K562 (cell line): ENCODE data around the gene BRSK1. TPM values are rescaled to one million over a fixed set of nuclear protein-coding genes. Genes with fewer than 3 reads are reported as not detected.

ENCODE experiments used
- ATAC-seq: fragments of 200-7000 bp; cut with Tn5 transposase; 3 replicates; pipeline ENCODE4 v1.9.1; 2020; ENCODE audit warnings: moderate library complexity
- BruUV-seq: library from RNA; stranded (reverse); fragments of 400-500 nt; replicated peaks from 2 replicates; lab custom pipeline; 2021; lab: Mats Ljungman, UMichigan
- CTCF ChIA-PET: fragments of 300-600 bp; formaldehyde crosslinking; extraction: SDS; loops from one replicate; lab custom pipeline; 2021; ENCODE audit warnings: low intra/inter-chr PET ratio; lab: Yijun Ruan, JAX
- POLR2A ChIA-PET: fragments of 300-600, 350-650 bp; sonication (Branson Sonifier 250); formaldehyde crosslinking; extraction: SDS; loops from one replicate; lab custom pipeline; 2021; ENCODE audit warnings: antibody characterized with exemption, inconsistent platforms; lab: Yijun Ruan, JAX
- DNase-seq, 4 experiments: peaks; one replicate each; pipeline versions ENCODE4 v3.0.0 to v3.0.0-alpha.2; 2011 to 2018; ENCODE audit warnings: low spot score in 3 of 4, mixed read lengths in 3 of 4; ENCODE audit errors: extremely low read depth in 1 of 4
- FAIRE-seq: peaks from 2 replicates; lab custom pipeline; 2011; peaks lifted over from hg19 to GRCh38; lab: Jason Lieb, UNC
- H2AFZ ChIP-seq: 2 replicates; pipeline ENCODE4 v1.6.0; 2011; ENCODE audit warnings: low read depth, low read length, control low read depth, inconsistent platforms
- H3K27ac ChIP-seq: fragments of 200-600 bp; 3 replicates; pipeline ENCODE4 v1.8.0; 2011; ENCODE audit warnings: low read depth, mild to moderate bottlenecking, control low read depth, inconsistent platforms, low read length, moderate library complexity, mixed read lengths; ENCODE audit errors: extremely low read depth
- H3K27me3 ChIP-seq, 2 experiments: fragments of 300-600 bp in 1 of 2; 2 replicates in 1 of 2; 3 replicates in 1 of 2; pipeline versions ENCODE4 v1.6.0 to v1.8.0; 2011; ENCODE audit warnings: inconsistent platforms in 2 of 2, low read length in 2 of 2, mild to moderate bottlenecking in 1 of 2, mixed read lengths in 1 of 2, moderate library complexity in 1 of 2; ENCODE audit not compliant: control insufficient read depth in 2 of 2, insufficient read depth in 2 of 2
- H3K36me3 ChIP-seq: fragments of 300-600 bp; 3 replicates; pipeline ENCODE4 v1.8.0; 2011; ENCODE audit warnings: mild to moderate bottlenecking, low read length, inconsistent platforms; ENCODE audit not compliant: control insufficient read depth, insufficient read depth
- H3K4me1 ChIP-seq, 2 experiments: fragments of 200-600 bp in 1 of 2; replicated peaks in 1 of 2; 2 replicates in 1 of 2; 3 replicates in 1 of 2; pipeline versions ENCODE4 v1.5.1 to v1.8.0; 2011; ENCODE audit warnings: inconsistent platforms in 2 of 2, low read length in 2 of 2, mild to moderate bottlenecking in 1 of 2, mixed read lengths in 1 of 2, moderate library complexity in 1 of 2; ENCODE audit not compliant: control insufficient read depth in 2 of 2, insufficient read depth in 2 of 2
- H3K4me2 ChIP-seq: 2 replicates; pipeline ENCODE4 v1.6.1; 2011; ENCODE audit warnings: low read length, control low read depth, inconsistent platforms, mixed read lengths; ENCODE audit not compliant: insufficient read depth
- H3K4me3 ChIP-seq: fragments of 200-600 bp; sonication (generic), shearing (Covaris generic); 2 replicates; pipeline ENCODE4 v1.5.1; 2016; ENCODE audit warnings: control low read depth, inconsistent platforms
- H3K79me2 ChIP-seq: fragments of 200-600 bp; 3 replicates; pipeline ENCODE4 v1.8.0; 2011; ENCODE audit warnings: low read length, inconsistent platforms; ENCODE audit not compliant: control insufficient read depth, insufficient read depth
- H3K9ac ChIP-seq, 2 experiments: 2 replicates each; pipeline versions ENCODE4 v1.6.0 to v1.6.1; 2011; ENCODE audit warnings: low read depth in 2 of 2, low read length in 2 of 2, control low read depth in 1 of 2, inconsistent platforms in 1 of 2, mild to moderate bottlenecking in 1 of 2, mixed read lengths in 1 of 2; ENCODE audit not compliant: insufficient read depth in 1 of 2
- H3K9me1 ChIP-seq: one replicate; pipeline ENCODE4 v1.6.0; 2011; ENCODE audit warnings: inconsistent platforms, mild to moderate bottlenecking, low read length, moderate library complexity; ENCODE audit not compliant: control insufficient read depth, insufficient read depth
- H3K9me3 ChIP-seq: replicated peaks from 2 replicates; pipeline ENCODE4 v1.5.1; 2011; ENCODE audit warnings: low read depth, low read length, inconsistent platforms; ENCODE audit not compliant: control insufficient read depth, insufficient read depth
- H4K20me1 ChIP-seq: replicated peaks from 2 replicates; pipeline ENCODE4 v1.6.1; 2011; ENCODE audit warnings: low read length, inconsistent platforms, mixed read lengths; ENCODE audit not compliant: control insufficient read depth, insufficient read depth
- E2F8 ChIP-seq: fragments of 450-650 bp; IDR thresholded peaks from 2 replicates; pipeline ENCODE4 v1.7.1; 2018; ENCODE audit warnings: mild to moderate bottlenecking, low read depth; ENCODE audit not compliant: partially characterized antibody
- HCFC1 ChIP-seq: IDR thresholded peaks from 2 replicates; pipeline ENCODE4 v1.6.1; 2012; ENCODE audit warnings: low read depth, low read length, improper control_type of control experiment
- KLF1 ChIP-seq: fragments of 450-650 bp; IDR thresholded peaks from 2 replicates; pipeline ENCODE4 v1.6.1; 2016; ENCODE audit warnings: missing genetic modification characterization, missing compliant biosample characterization
- POLR3G ChIP-seq: IDR thresholded peaks from 2 replicates; pipeline ENCODE4 v1.6.1; 2011; ENCODE audit not compliant: insufficient read length, insufficient replicate concordance; ENCODE audit errors: extremely low read depth
- POU5F1 ChIP-seq: fragments of 150-350 bp; IDR thresholded peaks from 2 replicates; pipeline ENCODE4 v1.6.1; 2014; ENCODE audit warnings: borderline replicate concordance, low read length, low read depth, mild to moderate bottlenecking; ENCODE audit not compliant: partially characterized antibody
- PURB ChIP-seq: sonication (generic); formaldehyde crosslinking; IDR thresholded peaks from 2 replicates; pipeline ENCODE4 v1.9.0; 2021; ENCODE audit warnings: low read depth, mild to moderate bottlenecking, missing genetic modification reagents
- RBM17 ChIP-seq: fragments of 200-400 bp; formaldehyde crosslinking; IDR thresholded peaks from 2 replicates; pipeline ENCODE4 v1.6.1; 2017; ENCODE audit warnings: low read depth, mild to moderate bottlenecking, low read length, borderline replicate concordance
- SIX5 ChIP-seq, 2 experiments: IDR thresholded peaks; 2 replicates each; pipeline ENCODE4 v1.6.1; 2011; ENCODE audit warnings: low read length in 2 of 2, borderline replicate concordance in 1 of 2, low read depth in 1 of 2, mild to moderate bottlenecking in 1 of 2, moderate library complexity in 1 of 2; ENCODE audit not compliant: insufficient read depth in 1 of 2
- SMAD1 ChIP-seq: fragments of 150-350 bp; IDR thresholded peaks from 2 replicates; pipeline ENCODE4 v1.6.1; 2014; ENCODE audit warnings: low read length, low read depth; ENCODE audit not compliant: partially characterized antibody
- SMAD3 ChIP-seq: fragments of 450-650 bp; formaldehyde crosslinking; conservative IDR thresholded peaks from 2 replicates; pipeline ENCODE4 v1.4.0; 2020; ENCODE audit warnings: mild to moderate bottlenecking
- SNIP1 ChIP-seq: fragments of 450-650 bp; IDR thresholded peaks from 2 replicates; pipeline ENCODE4 v1.7.1; 2017; ENCODE audit warnings: low read depth, mild to moderate bottlenecking
- TRIM28 ChIP-seq: fragments of 450-650 bp; IDR thresholded peaks from 2 replicates; pipeline ENCODE4 v1.6.1; 2017
- ZNF780A ChIP-seq: fragments of 250-450 bp; sonication (Bioruptor Pico); IDR thresholded peaks from 2 replicates; pipeline ENCODE4 v1.5.0; 2021; ENCODE audit warnings: mild to moderate bottlenecking
- WGBS: fragments of 100-300 bp; shearing (Covaris generic); methylation state at CpG from one replicate; pipeline ENCODE4 v1.1.6; 2016; ENCODE audit warnings: low coverage, mixed read lengths; ENCODE audit not compliant: insufficient coverage; ENCODE audit errors: missing lambda C conversion rate; 5-methylcytosine and 5-hydroxymethylcytosine counted together
- in situ Hi-C: fragments of 300-500 bp; cut with MboI; formaldehyde crosslinking; loops from 4 replicates; pipeline ENCODE4 v1.15.0; 2018; ENCODE audit warnings: inconsistent platforms, mixed read lengths
- intact Hi-C: fragments of 100-400 bp; cut with micrococcal nuclease; formaldehyde crosslinking; loops from 2 replicates; pipeline ENCODE4 v1.14.2; 2022
- polyA plus RNA-seq, 8 experiments: library from polyadenylated mRNA; depleted of rRNA in 4 of 8; stranded (reverse) in 5 of 8; unstranded in 3 of 8; fragments of >200 nt; fragmentation: Nextera tagmentation in 2 of 8; fragmentation: Illumina TruSeq in 1 of 8; extraction: Ambion mirVana in 2 of 8; extraction: Trizol in 1 of 8; gene quantifications; 2 replicates each; pipeline versions ENCODE4 v1.2.1 to v1.2.3, GENCODE V29; 2011 to 2014; ENCODE audit warnings: inconsistent platforms in 1 of 8, missing spikeins in 1 of 8
- total RNA-seq, 7 experiments: library from RNA; depleted of rRNA in 6 of 7; stranded (reverse); fragments of >200 nt in 6 of 7; fragmentation: Illumina TruSeq in 2 of 7; extraction: Trizol in 2 of 7; gene quantifications; 2 replicates each; pipeline versions ENCODE4 v1.2.1 to v1.2.3, GENCODE V29; 2011 to 2021; ENCODE audit warnings: low replicate concordance in 1 of 7
- TF ChIP-seq, protein P1 (sequence below): fragments of 450-650 bp; conservative IDR thresholded peaks from 2 replicates; pipeline ENCODE4 v1.6.1; 2016; ENCODE audit warnings: missing genetic modification characterization, low read depth, mild to moderate bottlenecking, missing compliant biosample characterization, moderate library complexity

BRSK1 gene
- total and polyA plus RNA-seq, 9 of the 15 experiments (the other 6 are each of a cell fraction or from before 2014, with no cell fraction given): 1.7 to 9.3 (median 3.8) TPM; not detected in 2

DNA sequence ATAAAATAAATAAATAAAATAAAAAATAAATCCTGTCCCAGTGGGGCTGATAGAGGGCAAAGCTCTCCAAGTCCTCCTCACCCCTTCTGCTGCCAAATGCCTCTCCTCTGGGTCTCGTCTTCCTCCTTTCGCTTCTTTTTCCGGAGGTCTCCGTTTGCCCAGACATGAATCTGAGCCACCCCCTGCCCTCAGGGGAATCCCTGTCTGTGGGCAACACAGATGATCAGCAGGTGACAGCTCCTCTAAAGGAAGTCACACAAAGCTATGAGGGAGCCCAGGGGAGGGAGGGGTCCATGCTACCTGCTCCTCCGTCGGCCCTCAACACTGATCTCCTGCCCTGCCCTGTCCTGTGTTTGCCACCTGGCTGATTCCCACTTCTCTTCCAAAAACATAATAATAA, 40.9 kb downstream of the BRSK1 start:
- Histone ChIP-seq H3K4me3 (no peak overlapping the region), H3K27me3 (no peaks in the 10 kb centered on the region), H3K27ac (peak overlapping the region; percentile 81), H3K79me2 (no peaks in the 10 kb centered on the region), H3K36me3 (no peaks in the 10 kb centered on the region), H4K20me1 (no peaks in the 10 kb centered on the region), H3K9me1 (no peaks in the 10 kb centered on the region), H2AFZ (peak overlapping the region; percentile 100), H3K9me3 (no peaks in the 10 kb centered on the region), H3K4me1 (peaks cover 11 to 46% of the 10 kb centered on the region in 2 experiments; a peak in 4 of 5 replicates), H3K4me2 (peak overlapping the region; percentile 61), H3K9ac (peak overlapping the region; percentile 65 to 88; a peak in 2 of 4 replicates)
- DNase-seq (no peak), ATAC-seq (no peak), FAIRE-seq (no peak)
- CTCF ChIA-PET: no interaction called here
- intact Hi-C loops: no loop called here
- 95% methylated on average over 4 of the region's 6 CpGs for WGBS
- TSS peak; percentile 67 for BruUV-seq
- in situ Hi-C loops: no loop called here
- POLR2A ChIA-PET: interaction anchor here (0.8 to 1.1 kb wide), 4 partner anchors 10 to 134 kb away, joined by 3 to 4 read pairs (median 4); no protein-coding TSS in a partner anchor
- TF ChIP-seq HCFC1 (no peak), SMAD3 (CRISPR knock-in tag) (no peak), POU5F1 (no peak), TRIM28 (no peak), SMAD1 (no peak), RBM17 (no peak), KLF1 (tag) (no peak), ZNF780A (CRISPR knock-in tag) (no peak), PURB (CRISPR knock-in tag) (no peak), E2F8 (no peak), POLR3G (no peak), SNIP1 (no peak), SIX5 (IDR thresholded peaks at IDR 0.05; ENCODE audit: borderline replicate concordance in 1 of 2, insufficient read depth in 1 of 2, low read depth in 1 of 2, low read length in 2 of 2) (no peak)
- TF ChIP-seq, protein P1, sequence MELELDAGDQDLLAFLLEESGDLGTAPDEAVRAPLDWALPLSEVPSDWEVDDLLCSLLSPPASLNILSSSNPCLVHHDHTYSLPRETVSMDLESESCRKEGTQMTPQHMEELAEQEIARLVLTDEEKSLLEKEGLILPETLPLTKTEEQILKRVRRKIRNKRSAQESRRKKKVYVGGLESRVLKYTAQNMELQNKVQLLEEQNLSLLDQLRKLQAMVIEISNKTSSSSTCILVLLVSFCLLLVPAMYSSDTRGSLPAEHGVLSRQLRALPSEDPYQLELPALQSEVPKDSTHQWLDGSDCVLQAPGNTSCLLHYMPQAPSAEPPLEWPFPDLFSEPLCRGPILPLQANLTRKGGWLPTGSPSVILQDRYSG (tag): no peak
